22Rv1 (cell line): ENCODE measurements around the gene WIPF1.

Experiments used
- ZFX ChIP-seq: fragments of 450-650 bp; IDR thresholded peaks from 2 replicates; pipeline ENCODE4 v1.6.1; 2017; ENCODE audit warnings: antibody characterized with exemption, borderline replicate concordance
- TF ChIP-seq, protein P1 (sequence below): fragments of 450-650 bp; IDR thresholded peaks from 2 replicates; pipeline ENCODE4 v1.5.1; 2017; ENCODE audit warnings: mild to moderate bottlenecking

DNA sequence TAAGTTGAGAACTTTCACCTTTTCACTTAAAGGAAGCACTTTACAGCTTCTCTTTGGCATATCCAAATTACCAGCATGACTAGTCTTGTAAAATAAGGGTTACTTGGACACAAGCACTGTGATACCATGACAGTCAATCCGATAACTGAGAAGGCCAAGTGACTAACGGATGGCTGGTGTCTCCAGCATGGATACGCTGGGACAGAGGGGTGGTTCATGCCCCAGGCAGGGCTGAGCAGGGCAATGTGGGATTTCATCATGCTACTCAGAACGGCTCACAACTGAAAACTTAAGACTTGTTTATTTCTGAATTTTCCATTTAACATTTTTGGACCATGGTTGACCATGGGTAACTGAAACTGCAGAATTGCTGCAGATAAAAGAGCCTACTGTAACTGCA, 67.7 kb downstream of the WIPF1 start:
- TF ChIP-seq, protein P1, sequence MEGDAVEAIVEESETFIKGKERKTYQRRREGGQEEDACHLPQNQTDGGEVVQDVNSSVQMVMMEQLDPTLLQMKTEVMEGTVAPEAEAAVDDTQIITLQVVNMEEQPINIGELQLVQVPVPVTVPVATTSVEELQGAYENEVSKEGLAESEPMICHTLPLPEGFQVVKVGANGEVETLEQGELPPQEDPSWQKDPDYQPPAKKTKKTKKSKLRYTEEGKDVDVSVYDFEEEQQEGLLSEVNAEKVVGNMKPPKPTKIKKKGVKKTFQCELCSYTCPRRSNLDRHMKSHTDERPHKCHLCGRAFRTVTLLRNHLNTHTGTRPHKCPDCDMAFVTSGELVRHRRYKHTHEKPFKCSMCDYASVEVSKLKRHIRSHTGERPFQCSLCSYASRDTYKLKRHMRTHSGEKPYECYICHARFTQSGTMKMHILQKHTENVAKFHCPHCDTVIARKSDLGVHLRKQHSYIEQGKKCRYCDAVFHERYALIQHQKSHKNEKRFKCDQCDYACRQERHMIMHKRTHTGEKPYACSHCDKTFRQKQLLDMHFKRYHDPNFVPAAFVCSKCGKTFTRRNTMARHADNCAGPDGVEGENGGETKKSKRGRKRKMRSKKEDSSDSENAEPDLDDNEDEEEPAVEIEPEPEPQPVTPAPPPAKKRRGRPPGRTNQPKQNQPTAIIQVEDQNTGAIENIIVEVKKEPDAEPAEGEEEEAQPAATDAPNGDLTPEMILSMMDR: no peak
- TF ChIP-seq ZFX: no peak
